Adrenal gland (tissue), 12 donors: ENCODE data around the gene USP53. TPM values are rescaled to one million over a fixed set of nuclear protein-coding genes. Genes with fewer than 3 reads are reported as not detected.
A peak's percentile ranks its signal among the peaks of the same experiment; 100 is the strongest.
"Not testable (repeated sequence)": the region's sequence is repeated elsewhere in the genome, so short reads cannot be mapped to it uniquely, and the experiment has no call there.

Source experiments
- DNase-seq, 7 donors: peaks; one replicate each; pipeline ENCODE4 v3.0.0-alpha.2; 2019 to 2020
- H3K27ac ChIP-seq, 5 donors: fragments of 200-600 bp; sonication (generic) in 4 of 5; 1 replicate in 3 of 5; 2 replicates in 2 of 5; pipeline versions ENCODE4 v1.5.1 to v1.8.0; 2016 to 2020; ENCODE audit warnings: mild to moderate bottlenecking in 1 of 5
- H3K27me3 ChIP-seq: fragments of 200-600 bp; 2 replicates; pipeline ENCODE4 v1.8.0; 2021
- H3K36me3 ChIP-seq, 2 donors: fragments of 200-600 bp; replicated peaks in 1 of 2; 1 replicate in 1 of 2; 2 replicates in 1 of 2; pipeline versions ENCODE4 v1.5.1 to v1.8.0; 2018 to 2022
- H3K4me1 ChIP-seq, 2 donors: fragments of 200-600 bp; replicated peaks in 1 of 2; 1 replicate in 1 of 2; 2 replicates in 1 of 2; pipeline versions ENCODE4 v1.5.1 to v1.8.0; 2018 to 2021
- H3K4me3 ChIP-seq, 4 donors: fragments of 200-600 bp; sonication (generic) in 3 of 4; one replicate each; pipeline ENCODE4 v1.5.1; 2016 to 2018
- H3K9me3 ChIP-seq, 3 donors: fragments of 200-600 bp; sonication (generic) in 1 of 3; replicated peaks in 1 of 3; 1 replicate in 2 of 3; 2 replicates in 1 of 3; pipeline versions ENCODE4 v1.5.1 to v1.8.0; 2016 to 2021
- CTCF ChIP-seq, 6 experiments: fragments of 450-650 bp in 4 of 6; fragments of 200-600 bp in 2 of 6; sonication (generic) in 1 of 6; IDR thresholded peaks; 1 replicate in 5 of 6; 2 replicates in 1 of 6; pipeline versions ENCODE4 v1.5.1 to v1.8.0; 2016 to 2021; ENCODE audit warnings: antibody characterized with exemption in 6 of 6, mild to moderate bottlenecking in 2 of 6, moderate library complexity in 1 of 6
- POLR2A ChIP-seq, 2 donors: fragments of 450-650 bp; IDR thresholded peaks; one replicate each; pipeline ENCODE4 v1.6.1; 2017; ENCODE audit warnings: antibody characterized with exemption in 2 of 2, mild to moderate bottlenecking in 2 of 2, moderate library complexity in 1 of 2
- WGBS, 4 donors: extraction: QIAGEN DNeasy Blood & Tissue Kit in 2 of 4; methylation state at CpG; one replicate each; pipeline versions ENCODE4 v1.1.5 to v1.1.7; 2013 to 2017; 5-methylcytosine and 5-hydroxymethylcytosine counted together
- intact Hi-C, 2 donors: fragments of 100-400 bp; cut with DNase I; formaldehyde crosslinking; loops; one replicate each; pipeline versions ENCODE4 v1.14.1 to v1.15.0; 2022 to 2023
- polyA plus RNA-seq, 3 donors: library from polyadenylated mRNA; stranded (reverse); fragments of 200-250 nt in 2 of 3; fragments of 350-450 nt in 1 of 3; fragmentation: Illumina TruSeq in 1 of 3; extraction: RNeasy Lipid Tissue Mini Kit (QIAGEN cat#74804) in 1 of 3; gene quantifications; one replicate each; pipeline ENCODE4 v1.2.3, GENCODE V29; 2013 to 2014
- total RNA-seq, 9 donors: library from RNA; depleted of rRNA in 4 of 9; stranded (reverse); fragments of >200 nt in 4 of 9; fragments of 120-200 nt in 1 of 9; fragmentation: NEBNext Ultra II Directional in 1 of 9; extraction: Animal tissue kit (Norgen Biotek cat#: 25700) in 1 of 9; gene quantifications; one replicate each; pipeline versions ENCODE4 v1.1.0 to v1.2.4, GENCODE V29; 2013 to 2023
- donor health status: healthy with polysubstance abuse.
- donor health status: Bipolar disorder and iron deficiency.
- donor health status: DM: yes; HTN: yes; CAD: no.
- donor health status: DM: no; HTN: no; CAD: no.
- donor health status: DM: no; HTN: no; CAD: no.
- donor health status: DM: yes; HTN: yes; CAD: no.

Gene USP53
- total and polyA plus RNA-seq, 12 donors = 7.0 to 78.9 (median 34.4) TPM

GRCh38 chr4:119337010-119337409 lies 124.5 kb downstream of the USP53 start:
- Histone ChIP-seq H3K4me1 (no peaks in the 10 kb centered on the region), H3K9me3 (no peaks in the 10 kb centered on the region), H3K27ac (peak overlapping the region in 1 of 5 donors; percentile 12), H3K27me3 (no peaks in the 10 kb centered on the region), H3K36me3 (no peaks in the 10 kb centered on the region), H3K4me3 (no peak overlapping the region)
- no peak for TF ChIP-seq POLR2A (IDR thresholded peaks at IDR 0.05)
- no peak for TF ChIP-seq CTCF (IDR thresholded peaks at IDR 0.05)
- intact Hi-C loops = no loop called here
- DNase-seq = peak in 1 of 7 donors; percentile 18
- 61 to 73% (median 68%) methylated on average over 1 of the region's 1 CpG for WGBS, 4 donors

GRCh38 chr4:119339895-119340294 lies 127.4 kb downstream of the USP53 start:
- H3K4me1 ChIP-seq, DNase-seq, H3K4me3 ChIP-seq, intact Hi-C loops, H3K27ac ChIP-seq, H3K36me3 ChIP-seq, H3K27me3 ChIP-seq, H3K9me3 ChIP-seq: not testable (repeated sequence)

GRCh38 chr4:119343293-119343692 lies 130.8 kb downstream of the USP53 start:
- H3K36me3 ChIP-seq, intact Hi-C loops, DNase-seq, H3K27ac ChIP-seq, H3K4me1 ChIP-seq, H3K4me3 ChIP-seq, H3K9me3 ChIP-seq, H3K27me3 ChIP-seq: not testable (repeated sequence)
- no CpG with 5 or more reads among the region's 2 CpGs for WGBS, 4 donors

Other genes starting within 250 kb of the USP53 start
- gene MYOZ2, start 76.9 kb upstream of the USP53 start, total RNA-seq = under 1 TPM in 5 of 9 donors, not detected in 4; 0.06 to 0.28 (median 0.11) TPM
- under 1 TPM; 0.16 to 0.80 (median 0.30) TPM for gene MYOZ2, start 76.9 kb upstream of the USP53 start, polyA plus RNA-seq
- gene FABP2, start 109.4 kb downstream of the USP53 start, total RNA-seq = 1 to 10 TPM in 1 of 9 donors, under 1 TPM in 3, not detected in 5; 0.11 to 7.7 (median 0.64) TPM
- under 1 TPM in 2 of 3 donors, not detected in 1; 0.22 to 0.34 TPM for gene FABP2, start 109.4 kb downstream of the USP53 start, polyA plus RNA-seq